Gastroesophageal sphincter (tissue), 4 donors: ENCODE measurements around the gene NT5C3A. TPM values are rescaled to one million over a fixed set of nuclear protein-coding genes. Genes with fewer than 3 reads are reported as not detected.

Source experiments
- ATAC-seq: fragments of 150-250 bp; one replicate; pipeline ENCODE4 v1.9.1; 2016; ENCODE audit warnings: mild to moderate bottlenecking, moderate library complexity
- H3K27ac ChIP-seq, 4 donors: fragments of 200-600 bp; sonication (generic) in 3 of 4; 1 replicate in 3 of 4; 2 replicates in 1 of 4; pipeline ENCODE4 v1.5.1; 2016 to 2019
- H3K27me3 ChIP-seq: fragments of 200-600 bp; sonication (generic); one replicate; pipeline ENCODE4 v1.5.1; 2019
- H3K36me3 ChIP-seq, 2 donors: fragments of 200-600 bp; sonication (generic); one replicate each; pipeline ENCODE4 v1.5.1; 2019; ENCODE audit warnings: control low read depth in 1 of 2
- H3K4me1 ChIP-seq, 3 donors: fragments of 200-600 bp; sonication (generic); 1 replicate in 2 of 3; 2 replicates in 1 of 3; pipeline ENCODE4 v1.5.1; 2016 to 2019; ENCODE audit warnings: control low read depth in 2 of 3
- H3K4me3 ChIP-seq, 2 donors: fragments of 200-600 bp; sonication (generic); one replicate each; pipeline ENCODE4 v1.5.1; 2019; ENCODE audit warnings: mild to moderate bottlenecking in 1 of 2, moderate library complexity in 1 of 2
- H3K9me3 ChIP-seq, 3 donors: fragments of 200-600 bp; sonication (generic); one replicate each; pipeline ENCODE4 v1.5.1; 2017 to 2019; ENCODE audit warnings: control low read depth in 2 of 3
- CTCF ChIP-seq, 4 experiments: fragments of 200-600 bp in 2 of 4; fragments of 450-650 bp in 2 of 4; sonication (generic) in 1 of 4; IDR thresholded peaks; one replicate each; pipeline ENCODE4 v1.5.1; 2017 to 2019; ENCODE audit warnings: antibody characterized with exemption in 4 of 4, mild to moderate bottlenecking in 2 of 4, moderate library complexity in 2 of 4
- EP300 ChIP-seq: sonication (generic); formaldehyde crosslinking; IDR thresholded peaks from one replicate; pipeline ENCODE4 v1.6.1; 2017; ENCODE audit warnings: antibody characterized with exemption, mild to moderate bottlenecking
- POLR2A ChIP-seq, 2 donors: fragments of 450-650 bp; IDR thresholded peaks; one replicate each; pipeline ENCODE4 v1.6.1; 2017; ENCODE audit warnings: antibody characterized with exemption in 2 of 2, mild to moderate bottlenecking in 2 of 2, moderate library complexity in 1 of 2
- POLR2AphosphoS5 ChIP-seq: sonication (generic); formaldehyde crosslinking; IDR thresholded peaks from one replicate; pipeline ENCODE4 v1.6.1; 2017; ENCODE audit warnings: antibody characterized with exemption
- WGBS, 2 donors: methylation state at CpG; one replicate each; pipeline ENCODE4 v1.1.5; 2018; ENCODE audit warnings: low coverage in 1 of 2; 5-methylcytosine and 5-hydroxymethylcytosine counted together
- total RNA-seq, 4 donors: library from RNA; depleted of rRNA; stranded (reverse); fragments of >200 nt; gene quantifications; one replicate each; pipeline ENCODE4 v1.1.0, GENCODE V29; 2016

The NT5C3A gene
- total RNA-seq, 4 donors from 2014 or later: 13.1 to 32.5 (median 20.2) TPM

DNA sequence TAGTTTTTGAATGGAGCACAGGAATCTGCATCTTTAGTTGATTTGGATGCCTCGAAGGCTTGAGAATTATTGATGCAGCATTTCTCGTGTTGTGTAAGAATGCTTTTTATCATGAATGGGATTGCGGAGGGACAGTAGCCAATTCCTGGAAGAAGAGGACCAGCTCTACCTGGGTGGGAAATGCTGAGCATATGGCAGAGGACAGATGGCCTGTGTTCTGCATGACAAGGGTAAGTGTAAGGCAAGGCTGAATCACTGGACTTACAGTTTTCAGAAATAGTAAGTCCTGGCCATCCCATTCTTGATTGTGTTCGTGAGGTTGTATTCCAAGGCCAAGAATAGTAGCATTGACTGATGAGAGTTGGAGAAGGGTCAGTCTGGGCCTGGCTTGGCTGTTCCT, 30.7 kb upstream of the NT5C3A start:
- Histone ChIP-seq H3K27ac (no peak overlapping the region), H3K9me3 (no peaks in the 10 kb centered on the region), H3K4me3 (no peak overlapping the region), H3K4me1 (no peaks in the 10 kb centered on the region), H3K27me3 (no peaks in the 10 kb centered on the region), H3K36me3 (peaks cover 3 to 55% of the 10 kb centered on the region in 2 donors)
- TF ChIP-seq EP300 (no peak), POLR2A (IDR thresholded peaks at IDR 0.05) (no peak), CTCF (IDR thresholded peaks at IDR 0.05) (no peak), POLR2AphosphoS5 (no peak)
- ATAC-seq: no peak
- WGBS, 2 donors: 76 to 83% methylated on average over 3 to 4 of the region's 4 CpGs

- no peak overlapping the region for H3K27ac ChIP-seq
- 77 to 88% methylated on average over 3 to 4 of the region's 5 CpGs for WGBS, 2 donors
- no peak for ATAC-seq
- H3K9me3 ChIP-seq: no peaks in the 10 kb centered on the region
- H3K4me3 ChIP-seq: no peak overlapping the region
- peaks cover 2 to 40% of the 10 kb centered on the region in 2 donors for H3K36me3 ChIP-seq
- no peaks in the 10 kb centered on the region for H3K27me3 ChIP-seq
- no peaks in the 10 kb centered on the region for H3K4me1 ChIP-seq
- TF ChIP-seq POLR2A (IDR thresholded peaks at IDR 0.05): no peak
- no peak for TF ChIP-seq EP300
- no peak for TF ChIP-seq POLR2AphosphoS5
- no peak for TF ChIP-seq CTCF (IDR thresholded peaks at IDR 0.05)
These were observed 29.1 kb upstream of the NT5C3A start for GRCh38 chr7:33091641-33092191.

DNA sequence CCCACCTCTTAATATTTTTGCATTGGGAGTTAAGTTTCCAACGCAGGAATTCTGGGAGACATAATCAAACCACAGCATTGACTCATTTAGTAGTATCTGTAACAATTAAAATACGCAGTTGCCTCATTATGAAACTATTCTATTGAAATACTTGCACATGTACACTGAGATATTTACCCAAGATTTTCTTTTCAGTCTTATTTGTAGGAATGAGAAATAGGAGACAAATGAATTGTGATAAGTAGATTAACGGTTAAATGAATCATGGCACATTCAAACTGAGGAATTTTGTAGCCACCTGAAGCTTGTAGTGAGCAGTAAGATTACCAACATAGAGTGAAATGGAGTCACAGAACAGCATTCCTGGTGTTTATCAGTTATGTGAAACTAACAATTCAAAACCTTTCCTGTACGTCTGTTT, 28.5 kb upstream of the NT5C3A start:
- no peak overlapping the region for H3K27ac ChIP-seq
- H3K4me3 ChIP-seq: no peak overlapping the region
- no peaks in the 10 kb centered on the region for H3K4me1 ChIP-seq
- H3K9me3 ChIP-seq: no peaks in the 10 kb centered on the region
- H3K27me3 ChIP-seq: no peaks in the 10 kb centered on the region
- H3K36me3 ChIP-seq: peaks cover 0 to 34% of the 10 kb centered on the region in 2 donors
- 83 to 92% methylated on average over 4 of the region's 4 CpGs for WGBS, 2 donors
- no peak for ATAC-seq
- TF ChIP-seq EP300 (no peak), POLR2A (IDR thresholded peaks at IDR 0.05) (no peak), CTCF (IDR thresholded peaks at IDR 0.05) (no peak)

- no peak for ATAC-seq
- 74 to 97% methylated on average over 2 to 6 of the region's 7 CpGs for WGBS, 2 donors
- no peak for TF ChIP-seq POLR2AphosphoS5
- no peak for TF ChIP-seq POLR2A (IDR thresholded peaks at IDR 0.05)
- TF ChIP-seq EP300: no peak
- TF ChIP-seq CTCF (IDR thresholded peaks at IDR 0.05): no peak
These were observed 26.6 kb upstream of the NT5C3A start for GRCh38 chr7:33089142-33089541.

GRCh38 chr7:33087858-33088257, 25.3 kb upstream of the NT5C3A start:
- WGBS, 2 donors: 87 to 88% methylated on average over 1 to 2 of the region's 2 CpGs
- Histone ChIP-seq H3K27me3 (no peaks in the 10 kb centered on the region), H3K27ac (no peak overlapping the region), H3K4me1 (no peaks in the 10 kb centered on the region), H3K9me3 (no peaks in the 10 kb centered on the region), H3K4me3 (no peak overlapping the region), H3K36me3 (peaks cover 0 to 1% of the 10 kb centered on the region in 2 donors)
- no peak for ATAC-seq
- TF ChIP-seq CTCF (IDR thresholded peaks at IDR 0.05) (no peak), POLR2AphosphoS5 (no peak), EP300 (no peak), POLR2A (IDR thresholded peaks at IDR 0.05) (no peak)

More at GRCh38 chr7:33089142-33089541, 26.6 kb upstream of the NT5C3A start:
- H3K36me3 ChIP-seq: peaks cover 0 to 14% of the 10 kb centered on the region in 2 donors
- H3K27me3 ChIP-seq: no peaks in the 10 kb centered on the region
- no peaks in the 10 kb centered on the region for H3K9me3 ChIP-seq
- no peak overlapping the region for H3K4me3 ChIP-seq
- no peaks in the 10 kb centered on the region for H3K4me1 ChIP-seq
- no peak overlapping the region for H3K27ac ChIP-seq
